Lung (tissue), 12 donors: Measurements from ENCODE around the gene SH2D3A. TPM values are rescaled to one million over a fixed set of nuclear protein-coding genes. Genes with fewer than 3 reads are reported as not detected.

ENCODE experiments used
- ATAC-seq: fragments of 200-7000 bp; cut with Tn5 transposase; one replicate; pipeline ENCODE4 v1.9.1; 2020; ENCODE audit warnings: moderate number of reproducible peaks; ENCODE audit not compliant: insufficient read depth, low FRiP score
- DNase-seq, 3 donors: peaks; one replicate each; pipeline ENCODE4 v3.0.0-alpha.2; 2013 to 2017
- H3K27ac ChIP-seq, 2 donors: one replicate each; pipeline ENCODE4 v1.5.1; 2013; ENCODE audit warnings: mild to moderate bottlenecking in 2 of 2, moderate library complexity in 2 of 2, control low read depth in 1 of 2, inconsistent platforms in 1 of 2, low read depth in 1 of 2, low read length in 1 of 2
- H3K27me3 ChIP-seq, 3 donors: one replicate each; pipeline ENCODE4 v1.5.1; 2013; ENCODE audit warnings: low read length in 2 of 3; ENCODE audit not compliant: control insufficient read depth in 3 of 3, insufficient read depth in 3 of 3
- H3K36me3 ChIP-seq, 4 donors: one replicate each; pipeline ENCODE4 v1.5.1; 2013; ENCODE audit warnings: low read length in 4 of 4, mild to moderate bottlenecking in 1 of 4, moderate library complexity in 1 of 4; ENCODE audit not compliant: control insufficient read depth in 4 of 4, insufficient read depth in 4 of 4
- H3K4me1 ChIP-seq, 5 donors: one replicate each; pipeline ENCODE4 v1.5.1; 2013; ENCODE audit warnings: low read length in 5 of 5, mild to moderate bottlenecking in 2 of 5, moderate library complexity in 1 of 5; ENCODE audit not compliant: control insufficient read depth in 5 of 5, insufficient read depth in 5 of 5
- H3K4me3 ChIP-seq: one replicate; pipeline ENCODE4 v1.5.1; 2013; ENCODE audit warnings: mild to moderate bottlenecking, control low read depth, moderate library complexity
- H3K9ac ChIP-seq, 2 donors: one replicate each; pipeline ENCODE4 v1.5.1; 2013; ENCODE audit warnings: low read length in 2 of 2, control low read depth in 1 of 2; ENCODE audit not compliant: insufficient read depth in 1 of 2
- H3K9me3 ChIP-seq, 4 donors: one replicate each; pipeline ENCODE4 v1.5.1; 2013; ENCODE audit warnings: low read length in 3 of 4, mild to moderate bottlenecking in 1 of 4, moderate library complexity in 1 of 4; ENCODE audit not compliant: control insufficient read depth in 4 of 4, insufficient read depth in 3 of 4
- CTCF ChIP-seq: IDR thresholded peaks from 2 replicates; pipeline ENCODE4 v1.5.1; 2012; ENCODE audit warnings: mild to moderate bottlenecking; ENCODE audit errors: control extremely low read depth, extremely low read depth
- whole genome bisulfite sequencing, 2 donors: extraction: QIAGEN DNeasy Blood & Tissue Kit; methylation state at CpG; one replicate each; pipeline ENCODE4 v1.1.7; 2013; 5-methylcytosine and 5-hydroxymethylcytosine counted together
- polyA plus RNA-seq, 2 donors: library from polyadenylated mRNA; stranded (reverse); fragments of 200-250 nt; gene quantifications; one replicate each; pipeline ENCODE4 v1.2.1, GENCODE V29; 2013
- total RNA-seq, 2 donors: library from RNA; depleted of rRNA in 1 of 2; stranded (reverse); fragments of >200 nt in 1 of 2; gene quantifications; one replicate each; pipeline ENCODE4 v1.2.1, GENCODE V29; 2014 to 2021
- donor health status: control.
- donor health status: control.
- donor health status: Bipolar disorder and iron deficiency.
- donor health status: healthy.
- donor health status: DM: yes; HTN: yes; CAD: no.

The SH2D3A gene
- total and polyA plus RNA-seq, 4 donors, result 16.6 to 30.6 (median 22.7) TPM

GRCh38 chr19:6739883-6740588, 27.2 kb downstream of the SH2D3A start:
- H3K4me3 ChIP-seq, result peak overlapping the region; percentile 86
- ATAC-seq (no peak), DNase-seq (peak in 2 of 3 donors; percentile 46 to 50)
- no peak for TF ChIP-seq CTCF
- WGBS, 2 donors, result 0 to 1% methylated on average over 26 to 34 of the region's 34 CpGs
- peak overlapping the region; percentile 84 to 88 for H3K27ac ChIP-seq
- H3K36me3 ChIP-seq, result peaks cover 3 to 7% (median 6%) of the 10 kb centered on the region in 4 donors
- peak overlapping the region; percentile 4 to 71 for H3K9ac ChIP-seq
- no peaks in the 10 kb centered on the region for H3K27me3 ChIP-seq
- peaks cover 0 to 68% (median 27%) of the 10 kb centered on the region in 5 donors for H3K4me1 ChIP-seq
- no peaks in the 10 kb centered on the region for H3K9me3 ChIP-seq

DNA sequence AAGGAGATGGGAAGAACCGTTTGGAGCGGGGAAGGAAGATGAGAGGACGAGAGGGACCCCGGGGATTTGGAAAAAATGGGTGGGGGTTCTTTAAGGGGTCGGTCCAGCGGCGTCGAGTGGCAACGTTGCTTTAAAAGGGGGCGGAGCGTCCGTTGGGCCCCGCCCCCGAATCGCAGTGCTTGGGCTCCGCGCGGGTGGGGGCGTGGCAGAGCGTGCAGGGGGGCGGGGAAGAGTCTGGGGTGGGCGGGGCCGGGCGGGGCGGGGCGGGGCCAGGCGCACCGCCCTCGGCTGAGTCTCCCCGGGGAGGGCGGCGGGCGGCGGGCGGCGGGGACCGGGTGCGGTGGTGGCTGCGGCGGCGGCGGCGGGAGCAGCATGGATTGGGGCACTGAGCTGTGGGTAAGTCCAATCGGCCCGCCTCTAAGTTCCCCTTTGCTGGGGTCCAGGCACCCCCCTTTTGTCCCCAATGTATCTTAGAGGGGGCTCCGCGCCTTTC, 27.8 kb downstream of the SH2D3A start, which contains the start of gene TRIP10:
Gene TRIP10 (plus strand): TSS at position 291 of the 493 bp plus-strand sequence. CDS start 82 bp downstream, at position 373.
- Histone ChIP-seq H3K9me3 (no peaks in the 10 kb centered on the region), H3K9ac (peak within 1 kb of the TSS; percentile 4 to 71), H3K4me1 (peaks cover 0 to 64% (median 25%) of the 10 kb centered on the region in 5 donors), H3K27me3 (no peaks in the 10 kb centered on the region), H3K27ac (peak within 1 kb of the TSS; percentile 88), H3K4me3 (peak within 1 kb of the TSS; percentile 86), H3K36me3 (peaks cover 2 to 6% (median 4%) of the 10 kb centered on the region in 4 donors)
- WGBS, 2 donors, result 0 to 1% methylated on average over 21 to 47 of the region's 47 CpGs
- peak; percentile 91 to 92 (median 92) for DNase-seq
- peak; percentile 31 for ATAC-seq
- no peak for TF ChIP-seq CTCF

DNA sequence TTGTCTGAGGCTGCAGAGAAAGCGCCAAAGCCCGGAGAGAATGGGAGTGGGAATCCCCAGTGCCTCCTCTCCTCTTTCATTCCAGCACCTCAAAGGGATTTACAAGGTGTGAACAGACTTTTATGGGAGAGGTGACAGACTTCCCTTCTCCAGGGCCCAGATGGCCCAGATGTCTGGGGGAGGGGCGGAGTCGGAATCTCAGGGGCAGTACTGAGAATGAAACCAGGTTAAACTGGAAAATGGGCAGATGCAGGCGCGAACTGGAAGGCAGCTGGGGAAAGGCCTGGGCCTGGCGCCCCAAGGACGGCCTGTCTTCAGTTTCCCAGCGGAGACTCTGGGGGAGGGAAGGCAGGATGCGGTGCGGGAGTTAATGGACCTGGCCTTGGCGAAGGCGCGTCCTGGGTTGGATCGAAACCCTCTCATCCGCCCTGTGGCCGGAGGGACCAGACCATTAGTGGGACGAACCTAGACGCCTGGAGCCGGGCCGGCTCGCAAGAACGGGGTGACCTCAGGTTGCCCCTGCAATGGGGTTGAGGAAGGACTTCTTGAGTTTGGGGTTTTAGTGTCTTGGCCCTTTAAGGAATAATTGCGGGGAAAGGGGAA, 28.3 kb downstream of the SH2D3A start:
- Histone ChIP-seq H3K27me3 (no peaks in the 10 kb centered on the region), H3K4me3 (no peak overlapping the region), H3K36me3 (peaks cover 0 to 6% (median 4%) of the 10 kb centered on the region in 4 donors), H3K9me3 (no peaks in the 10 kb centered on the region), H3K9ac (peak overlapping the region in 1 of 2 donors; percentile 65), H3K4me1 (peaks cover 0 to 58% (median 20%) of the 10 kb centered on the region in 5 donors), H3K27ac (peak overlapping the region; percentile 85 to 88)
- TF ChIP-seq CTCF, result no peak
- WGBS, 2 donors, result 10 to 12% methylated on average over 24 of the region's 24 CpGs
- DNase-seq, result peak in 1 of 3 donors; percentile 71
- no peak for ATAC-seq
